ENCODE measurements around the gene CDH13. TPM values are rescaled to one million over a fixed set of nuclear protein-coding genes. Genes with fewer than 3 reads are reported as not detected.

Gene CDH13
- total and polyA plus RNA-seq, 10 of the 15 experiments (the other 5 are each of a cell fraction or from before 2014, with no cell fraction given), result under 0.01 to 0.05 TPM; not detected in 8

DNA sequence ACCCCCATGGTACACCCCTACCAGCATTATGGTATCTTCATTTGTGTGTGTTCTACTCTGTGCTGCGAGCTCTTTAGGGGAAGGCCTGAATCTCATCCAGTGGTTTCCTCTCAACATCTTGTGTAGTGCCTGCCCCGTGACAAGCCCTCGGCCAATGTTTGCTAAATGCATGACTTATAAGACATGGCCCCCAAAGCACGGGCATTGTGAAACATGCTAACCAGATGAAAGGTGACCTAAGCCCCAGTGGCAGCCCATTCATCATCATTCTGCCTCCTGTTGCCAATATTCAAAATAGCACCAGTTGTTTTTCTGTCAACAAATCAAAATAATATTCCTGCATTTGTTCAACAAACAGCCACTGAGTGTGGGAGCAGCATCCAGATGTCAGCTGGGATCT, 1072.2 kb downstream of the CDH13 start:
- Histone ChIP-seq H3K27me3 (replicated peaks in 1 of 2; ENCODE audit: control insufficient read depth in 2 of 2, insufficient read depth in 2 of 2, low read length in 1 of 2) (no peaks in the 10 kb centered on the region), H3K79me2 (ENCODE audit: control insufficient read depth, insufficient read depth, low read length) (no peaks in the 10 kb centered on the region), H3K36me3 (ENCODE audit: control insufficient read depth in 2 of 2, insufficient read depth in 2 of 2, low read length in 1 of 2) (no peaks in the 10 kb centered on the region), H2AFZ (ENCODE audit: control insufficient read depth, low read depth, low read length) (no peak overlapping the region), H3K4me3 (no peak overlapping the region), H3K4me1 (ENCODE audit: control insufficient read depth, insufficient read depth, low read length) (no peaks in the 10 kb centered on the region), H3K9me3 (replicated peaks; ENCODE audit: control insufficient read depth, insufficient read depth, low read length) (no peaks in the 10 kb centered on the region), H3K9ac (ENCODE audit: control insufficient read depth, insufficient read depth, low read length) (no peak overlapping the region), H4K20me1 (ENCODE audit: control insufficient read depth, insufficient read depth) (no peaks in the 10 kb centered on the region), H3K4me2 (ENCODE audit: control insufficient read depth, insufficient read depth) (no peak overlapping the region), H3K27ac (ENCODE audit: control insufficient read depth, insufficient read depth) (no peak overlapping the region)
- ChIA-PET POLR2A (no interaction called here), CTCF (no interaction called here), RAD21 (ENCODE audit: unreplicated experiment) (no interaction called here), SMC1A (ENCODE audit: uncharacterized antibody, unreplicated experiment) (no interaction called here)
- intact Hi-C loops (cut with micrococcal nuclease; ENCODE audit: unreplicated experiment), result no loop called here
- FAIRE-seq (no peak), ATAC-seq (no peak), DNase-seq (ENCODE audit: low read depth, low spot score) (no peak)
- TF ChIP-seq SP1 (IDR thresholded peaks at IDR 0.05; ENCODE audit: low read depth, low read length), result no peak
- no peak for TF ChIP-seq WRNIP1 (IDR thresholded peaks at IDR 0.05; ENCODE audit: borderline replicate concordance, low read depth, low read length)
- no peak for TF ChIP-seq RELA (IDR thresholded peaks at IDR 0.05; ENCODE audit: borderline replicate concordance, partially characterized antibody)
- TF ChIP-seq JUNB (IDR thresholded peaks at IDR 0.05), result no peak
- TF ChIP-seq LARP7 (IDR thresholded peaks at IDR 0.05), result no peak
- no peak for TF ChIP-seq ATF7 (IDR thresholded peaks at IDR 0.05; ENCODE audit: low read depth)
- TF ChIP-seq MYC (IDR thresholded peaks at IDR 0.05; ENCODE audit: insufficient read depth, insufficient read length, insufficient replicate concordance, low read length, severe bottlenecking), result no peak
- TF ChIP-seq HDAC6 (IDR thresholded peaks at IDR 0.05; ENCODE audit: unreplicated experiment), result no peak
- no peak for TF ChIP-seq ZNF274 (IDR thresholded peaks at IDR 0.05; ENCODE audit: insufficient read depth, insufficient read length)
- TF ChIP-seq BMI1 (IDR thresholded peaks at IDR 0.05; ENCODE audit: borderline replicate concordance), result no peak
- TF ChIP-seq ZNF384 (IDR thresholded peaks at IDR 0.05; ENCODE audit: borderline replicate concordance, low read depth, low read length), result no peak
- BruUV-seq (replicated peaks), result no TSS peak
- 7% methylated on average over 4 of the region's 4 CpGs for WGBS (ENCODE audit: insufficient coverage, insufficient replicate concordance, low lambda C conversion rate, missing lambda C conversion rate)
- in situ Hi-C loops (cut with MboI), result no loop called here
